ENCODE data around the gene SMURF2. TPM values are rescaled to one million over a fixed set of nuclear protein-coding genes. Genes with fewer than 3 reads are reported as not detected.

The SMURF2 gene
- total and polyA plus RNA-seq, 9 of the 15 experiments (the other 6 are each of a cell fraction or from before 2014, with no cell fraction given), result 3.8 to 22.0 (median 14.8) TPM

DNA sequence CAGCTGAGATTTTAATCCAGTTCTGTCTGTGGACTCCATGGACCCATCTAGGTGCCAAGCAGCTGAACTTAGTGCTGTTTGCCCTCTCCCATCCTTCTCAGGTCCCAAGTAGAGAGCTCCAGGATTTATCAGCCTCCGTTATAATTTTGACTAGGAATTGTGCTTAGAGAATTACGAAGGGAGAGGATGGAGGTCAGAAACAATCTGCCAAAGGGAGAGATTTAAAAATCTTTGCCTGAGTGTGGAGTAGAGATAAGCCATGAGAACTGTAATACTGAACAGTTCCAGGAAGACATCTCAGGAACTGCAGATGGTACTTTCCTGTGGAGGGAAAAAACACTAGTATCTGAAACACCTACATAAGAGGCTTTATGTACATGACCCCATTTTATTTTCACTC, 128.3 kb downstream of the SMURF2 start (continued):
- TF ChIP-seq, protein P1, sequence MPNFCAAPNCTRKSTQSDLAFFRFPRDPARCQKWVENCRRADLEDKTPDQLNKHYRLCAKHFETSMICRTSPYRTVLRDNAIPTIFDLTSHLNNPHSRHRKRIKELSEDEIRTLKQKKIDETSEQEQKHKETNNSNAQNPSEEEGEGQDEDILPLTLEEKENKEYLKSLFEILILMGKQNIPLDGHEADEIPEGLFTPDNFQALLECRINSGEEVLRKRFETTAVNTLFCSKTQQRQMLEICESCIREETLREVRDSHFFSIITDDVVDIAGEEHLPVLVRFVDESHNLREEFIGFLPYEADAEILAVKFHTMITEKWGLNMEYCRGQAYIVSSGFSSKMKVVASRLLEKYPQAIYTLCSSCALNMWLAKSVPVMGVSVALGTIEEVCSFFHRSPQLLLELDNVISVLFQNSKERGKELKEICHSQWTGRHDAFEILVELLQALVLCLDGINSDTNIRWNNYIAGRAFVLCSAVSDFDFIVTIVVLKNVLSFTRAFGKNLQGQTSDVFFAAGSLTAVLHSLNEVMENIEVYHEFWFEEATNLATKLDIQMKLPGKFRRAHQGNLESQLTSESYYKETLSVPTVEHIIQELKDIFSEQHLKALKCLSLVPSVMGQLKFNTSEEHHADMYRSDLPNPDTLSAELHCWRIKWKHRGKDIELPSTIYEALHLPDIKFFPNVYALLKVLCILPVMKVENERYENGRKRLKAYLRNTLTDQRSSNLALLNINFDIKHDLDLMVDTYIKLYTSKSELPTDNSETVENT (CRISPR knock-in tag; IDR thresholded peaks at IDR 0.05), result no peak
- peak; percentile 52; the same call in 1 of the 2 replicates for TF ChIP-seq KLF16 (IDR thresholded peaks at IDR 0.05)
- peak; percentile 48 for TF ChIP-seq GATA2 (CRISPR knock-in tag; IDR thresholded peaks at IDR 0.05)
- TF ChIP-seq, protein P2, sequence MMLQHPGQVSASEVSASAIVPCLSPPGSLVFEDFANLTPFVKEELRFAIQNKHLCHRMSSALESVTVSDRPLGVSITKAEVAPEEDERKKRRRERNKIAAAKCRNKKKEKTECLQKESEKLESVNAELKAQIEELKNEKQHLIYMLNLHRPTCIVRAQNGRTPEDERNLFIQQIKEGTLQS (IDR thresholded peaks at IDR 0.05), result peak; percentile 58
- TF ChIP-seq, protein P2 (CRISPR knock-in tag; conservative IDR thresholded peaks at IDR 0.05), result no peak
- TF ChIP-seq ZNF551 (CRISPR knock-in tag; IDR thresholded peaks at IDR 0.05), result no peak
- no peak for TF ChIP-seq MAFK (IDR thresholded peaks at IDR 0.05; ENCODE audit: low read length)
- TF ChIP-seq PHB2 (IDR thresholded peaks at IDR 0.05; ENCODE audit: low read depth), result peak; percentile 75; the same call in 1 of the 2 replicates
- TF ChIP-seq ZNF3 (CRISPR knock-in tag; IDR thresholded peaks at IDR 0.05), result no peak
- peak; percentile 17 for TF ChIP-seq HMGN3 (IDR thresholded peaks at IDR 0.05; ENCODE audit: borderline replicate concordance, extremely low read depth, insufficient read length, low read depth, low read length)
- peak; percentile 21; the same call in 1 of the 2 replicates for TF ChIP-seq NCOA1 (IDR thresholded peaks at IDR 0.05; ENCODE audit: low read depth)
- 0 out of 4 replicates have a peak, but pooled peaks of 1 of the 2 experiments have one; percentile 8 for TF ChIP-seq TRIM24 (IDR thresholded peaks at IDR 0.05)
- no peak for TF ChIP-seq NR4A1 (CRISPR knock-in tag; IDR thresholded peaks at IDR 0.05)
- peak; percentile 50; the same call in 1 of the 2 replicates for TF ChIP-seq NR4A1 (tag; IDR thresholded peaks at IDR 0.05)
- TF ChIP-seq SRSF9 (IDR thresholded peaks at IDR 0.05; ENCODE audit: borderline replicate concordance, low read depth, low read length), result no peak
- peak; percentile 85 for TF ChIP-seq CBFA2T2 (conservative IDR thresholded peaks at IDR 0.05)
- TF ChIP-seq CCNT2 (IDR thresholded peaks at IDR 0.05; ENCODE audit: borderline replicate concordance, extremely low read depth, insufficient read length, low read depth, low read length), result peak; percentile 25
- peak; percentile 100 for TF ChIP-seq HDAC2 (IDR thresholded peaks at IDR 0.05)
- TF ChIP-seq CBFA2T3 (IDR thresholded peaks at IDR 0.05), result peak; percentile 93
- no peak for TF ChIP-seq CREB1 (IDR thresholded peaks at IDR 0.05)
- TF ChIP-seq CREB1 (CRISPR knock-in tag; IDR thresholded peaks at IDR 0.05), result no peak
- peak; percentile 99 for TF ChIP-seq RCOR1 (IDR thresholded peaks at IDR 0.05; ENCODE audit: borderline replicate concordance in 1 of 2, low read depth in 2 of 2, low read length in 2 of 2)
- TF ChIP-seq TEAD1 (CRISPR knock-in tag; IDR thresholded peaks at IDR 0.05), result 0 out of 4 replicates have a peak, but pooled peaks of 1 of the 2 experiments have one; percentile 13
- 0 out of 2 replicates have a peak, but pooled peaks have one; percentile 9 for TF ChIP-seq NR2C1 (IDR thresholded peaks at IDR 0.05)
- 0 out of 2 replicates have a peak, but pooled peaks have one; percentile 32 for TF ChIP-seq NR2C1 (tag; IDR thresholded peaks at IDR 0.05)
- TF ChIP-seq ELF2 (CRISPR knock-in tag; IDR thresholded peaks at IDR 0.05), result no peak
- TF ChIP-seq ARNT (IDR thresholded peaks at IDR 0.05), result 0 out of 4 replicates have a peak, but pooled peaks of 1 of the 2 experiments have one; percentile 28
- no peak for TF ChIP-seq PHF21A (IDR thresholded peaks at IDR 0.05; ENCODE audit: borderline replicate concordance, low read depth)
- TF ChIP-seq CC2D1A (IDR thresholded peaks at IDR 0.05), result peak; percentile 53; the same call in 1 of the 2 replicates
- TF ChIP-seq ZEB2 (IDR thresholded peaks at IDR 0.05), result 0 out of 2 replicates have a peak, but pooled peaks have one; percentile 28

All from K562 (cell line).